Measurements from ENCODE around the gene JMJD8.

Gene JMJD8

GRCh38 chr16:721765-722540 lies 37.8 kb upstream of the JMJD8 start:
- DNase-seq, result no peak

- DNase-seq, result peak; percentile 44
Measured at GRCh38 chr16:720990-721764, 37.0 kb upstream of the JMJD8 start, which contains the start of gene ANTKMT. Gene ANTKMT (plus strand): TSS chr16:721146. CDS start chr16:721275, 129 bp downstream.

- no peak for DNase-seq
Measured at GRCh38 chr16:720447-720989, 36.4 kb upstream of the JMJD8 start.

- DNase-seq, result no peak
Measured at GRCh38 chr16:719815-720446, 35.8 kb upstream of the JMJD8 start.

- DNase-seq, result no peak
Measured at GRCh38 chr16:718922-719321, 34.8 kb upstream of the JMJD8 start.

- no peak for DNase-seq
Measured at GRCh38 chr16:718389-718788, 34.3 kb upstream of the JMJD8 start.

- DNase-seq, result no peak
Measured at GRCh38 chr16:717450-718245, 33.5 kb upstream of the JMJD8 start.

- no peak for DNase-seq
Measured at GRCh38 chr16:716768-717325, 32.7 kb upstream of the JMJD8 start.

- DNase-seq, result no peak
Measured at GRCh38 chr16:716200-716568, 32.0 kb upstream of the JMJD8 start.

- DNase-seq, result no peak
Measured at GRCh38 chr16:715477-716199, 31.5 kb upstream of the JMJD8 start.

GRCh38 chr16:714558-715476 lies 30.7 kb upstream of the JMJD8 start, which contains the start of gene METRN:
Gene METRN (plus strand): TSS chr16:715118. CDS start chr16:715290, 172 bp downstream.
- DNase-seq, result peak; percentile 65

- no peak for DNase-seq
Measured at GRCh38 chr16:714079-714478, 29.9 kb upstream of the JMJD8 start.

GRCh38 chr16:712740-713250 lies 28.7 kb upstream of the JMJD8 start:
- DNase-seq, result peak; percentile 68

GRCh38 chr16:711548-712320 lies 27.6 kb upstream of the JMJD8 start:
- DNase-seq, result peak; percentile 34

GRCh38 chr16:711084-711483 lies 26.9 kb upstream of the JMJD8 start:
- DNase-seq, result no peak

- DNase-seq, result no peak
Measured at GRCh38 chr16:710500-711075, 26.5 kb upstream of the JMJD8 start.

- peak; percentile 21 for DNase-seq
Measured at GRCh38 chr16:709566-710499, 25.7 kb upstream of the JMJD8 start.

GRCh38 chr16:708959-709358 lies 24.8 kb upstream of the JMJD8 start:
- DNase-seq, result no peak
